IPS DF 4.7 (cell line): ENCODE data around the gene ZNF316.

Experiments used
- DNase-seq: peaks from one replicate; pipeline ENCODE4 v3.0.0-alpha.2; 2013; ENCODE audit warnings: low spot score; ENCODE audit errors: extremely low read depth

Gene ZNF316

GRCh38 chr7:6680146-6680545, 43.0 kb downstream of the ZNF316 start:
- DNase-seq: no peak

DNA sequence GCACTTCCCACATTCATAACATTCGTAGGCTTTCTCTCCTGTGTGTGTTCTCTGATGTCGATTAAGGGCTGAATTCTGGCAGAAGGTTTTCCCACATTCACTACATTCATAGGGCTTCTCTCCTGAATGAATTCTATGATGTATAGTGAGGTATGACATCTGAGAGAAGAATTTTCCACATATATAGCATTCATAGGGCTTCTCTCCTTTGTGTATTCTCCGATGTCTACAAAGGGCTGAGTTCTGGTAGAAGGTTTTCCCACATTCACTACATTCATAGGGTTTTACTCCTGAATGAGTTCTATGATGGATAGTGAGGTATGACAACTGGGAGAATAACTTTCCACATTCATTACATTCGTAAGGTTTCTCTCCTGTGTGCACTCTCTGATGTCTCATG, 54.0 kb downstream of the ZNF316 start:
- DNase-seq: no peak

- DNase-seq: no peak
Observed at GRCh38 chr7:6691609-6692106, 54.5 kb downstream of the ZNF316 start.

DNA sequence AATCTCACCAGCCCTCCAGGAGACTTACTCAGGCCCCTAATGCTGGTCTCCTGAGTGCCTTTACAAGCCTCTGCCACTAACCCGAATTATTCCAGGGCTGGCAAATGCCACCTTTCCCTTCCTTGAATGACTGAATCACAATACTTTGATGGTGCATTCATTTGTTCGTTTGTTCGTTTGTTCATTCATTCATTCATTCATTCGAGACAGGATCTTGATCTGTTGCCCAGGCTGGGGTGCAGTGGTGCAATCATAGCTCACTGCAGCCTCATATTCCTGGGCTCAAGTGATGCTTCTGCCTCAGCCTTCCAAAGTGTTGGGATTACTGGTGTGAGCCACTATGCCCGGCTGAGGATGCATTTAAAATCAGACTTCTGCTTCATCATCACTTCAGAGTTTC, 63.7 kb downstream of the ZNF316 start:
- no peak for DNase-seq

DNA sequence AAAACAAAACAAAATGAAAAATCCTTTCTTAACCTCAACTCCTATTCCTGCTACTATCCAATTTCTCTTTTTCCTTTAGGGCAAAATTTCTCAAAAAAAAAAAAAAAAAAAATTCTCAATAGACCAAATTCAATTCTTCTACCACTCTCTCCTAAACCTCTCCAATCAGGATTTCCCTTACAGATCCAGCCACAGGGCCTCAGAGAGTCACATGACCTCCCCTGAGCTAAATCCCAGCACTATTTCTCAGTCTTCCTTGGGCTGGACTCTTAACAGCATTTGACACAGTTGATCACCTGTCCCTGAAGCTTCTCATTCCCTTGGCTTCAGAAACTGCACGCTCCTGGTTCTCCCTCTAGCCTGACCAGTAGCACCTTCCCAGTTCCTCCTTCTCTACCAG, 64.7 kb downstream of the ZNF316 start:
- no peak for DNase-seq
